Peyer's patch (tissue), 4 donors: ENCODE data around the gene DMRTC2. TPM values are rescaled to one million over a fixed set of nuclear protein-coding genes. Genes with fewer than 3 reads are reported as not detected.

ENCODE experiments used
- DNase-seq, 3 donors: peaks; one replicate each; pipeline ENCODE4 v3.0.0-alpha.2; 2017 to 2019
- H3K27ac ChIP-seq, 4 donors: fragments of 200-600 bp; sonication (generic); one replicate each; pipeline ENCODE4 v1.5.1; 2016 to 2019
- H3K27me3 ChIP-seq, 2 donors: fragments of 200-600 bp; sonication (generic); one replicate each; pipeline ENCODE4 v1.5.1; 2019
- H3K36me3 ChIP-seq, 3 donors: fragments of 200-600 bp; sonication (generic); one replicate each; pipeline ENCODE4 v1.5.1; 2016 to 2019
- H3K4me1 ChIP-seq, 4 donors: fragments of 200-600 bp; sonication (generic); one replicate each; pipeline ENCODE4 v1.5.1; 2016 to 2019
- H3K4me3 ChIP-seq, 4 donors: fragments of 200-600 bp; sonication (generic); 1 replicate in 3 of 4; 2 replicates in 1 of 4; pipeline ENCODE4 v1.5.1; 2016 to 2019; ENCODE audit warnings: mild to moderate bottlenecking in 1 of 4
- H3K9me3 ChIP-seq, 4 donors: fragments of 200-600 bp; sonication (generic); one replicate each; pipeline ENCODE4 v1.5.1; 2016 to 2019; ENCODE audit warnings: mild to moderate bottlenecking in 1 of 4
- CTCF ChIP-seq, 6 experiments: fragments of 450-650 bp in 4 of 6; fragments of 200-600 bp in 2 of 6; sonication (generic) in 1 of 6; IDR thresholded peaks; one replicate each; pipeline ENCODE4 v1.5.1; 2017 to 2019; ENCODE audit warnings: antibody characterized with exemption in 6 of 6, mild to moderate bottlenecking in 3 of 6, moderate library complexity in 1 of 6
- POLR2A ChIP-seq, 2 donors: fragments of 450-650 bp; IDR thresholded peaks; one replicate each; pipeline ENCODE4 v1.5.1; 2017; ENCODE audit warnings: antibody characterized with exemption in 2 of 2, mild to moderate bottlenecking in 2 of 2, moderate library complexity in 2 of 2
- total RNA-seq, 4 donors: library from RNA; depleted of rRNA; stranded (reverse); fragments of >200 nt; gene quantifications; one replicate each; pipeline ENCODE4 v1.1.0, GENCODE V29; 2016

The DMRTC2 gene
- total RNA-seq, 4 donors from 2014 or later: not detected

DNA sequence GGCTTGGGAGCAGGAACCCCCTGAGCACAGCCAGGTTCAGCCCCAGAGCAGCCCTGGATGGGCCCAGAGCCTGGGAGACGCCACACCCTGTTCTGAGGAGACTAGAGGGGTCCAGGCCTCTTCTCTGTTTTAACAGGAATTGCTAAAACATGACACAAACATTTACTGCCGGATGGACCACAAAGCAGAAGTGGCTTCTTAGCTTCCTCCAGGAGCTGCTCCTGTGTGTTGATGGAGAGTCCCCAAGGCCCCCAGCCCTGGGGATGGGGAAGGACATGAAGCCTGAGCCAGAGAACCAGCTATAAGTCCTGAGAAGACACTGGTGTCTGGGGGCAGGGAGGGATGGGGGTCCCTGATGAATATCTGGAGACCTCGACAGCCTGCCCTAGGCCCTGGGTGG, 33.8 kb upstream of the DMRTC2 start:
- Histone ChIP-seq H3K4me3 (no peak overlapping the region), H3K36me3 (no peaks in the 10 kb centered on the region), H3K27ac (no peak overlapping the region), H3K9me3 (no peaks in the 10 kb centered on the region), H3K4me1 (no peaks in the 10 kb centered on the region), H3K27me3 (no peaks in the 10 kb centered on the region)
- TF ChIP-seq CTCF (IDR thresholded peaks at IDR 0.05) (no peak), POLR2A (IDR thresholded peaks at IDR 0.05) (no peak)
- peak in 1 of 3 donors; percentile 38 for DNase-seq

GRCh38 chr19:41811981-41812380, 32.9 kb upstream of the DMRTC2 start:
- no peak overlapping the region for H3K27ac ChIP-seq
- TF ChIP-seq CTCF (IDR thresholded peaks at IDR 0.05) (no peak), POLR2A (IDR thresholded peaks at IDR 0.05) (no peak)
- no peaks in the 10 kb centered on the region for H3K9me3 ChIP-seq
- no peak for DNase-seq
- H3K4me3 ChIP-seq: no peak overlapping the region
- H3K27me3 ChIP-seq: no peaks in the 10 kb centered on the region
- no peaks in the 10 kb centered on the region for H3K36me3 ChIP-seq
- H3K4me1 ChIP-seq: no peaks in the 10 kb centered on the region

DNA sequence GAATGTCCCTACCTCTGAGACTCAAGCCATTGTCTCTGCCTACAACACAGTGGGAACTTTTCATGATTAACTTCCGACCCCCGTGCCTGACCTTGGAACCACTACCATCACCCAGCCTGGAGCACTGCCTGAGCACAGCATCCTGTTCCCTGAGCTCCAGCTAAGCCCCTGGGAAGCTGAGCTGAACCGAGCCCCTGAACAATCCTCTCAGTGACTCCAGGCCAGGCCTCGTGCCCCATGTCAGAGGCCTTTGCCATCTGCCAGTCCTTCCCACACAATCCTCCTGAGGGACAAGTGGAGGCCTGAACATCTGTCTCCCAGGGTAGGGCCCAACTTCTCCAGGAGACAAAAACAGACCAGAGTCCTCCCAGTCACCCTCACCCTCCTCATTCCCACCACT, 30.9 kb upstream of the DMRTC2 start:
- Histone ChIP-seq H3K4me3 (no peak overlapping the region), H3K27me3 (no peaks in the 10 kb centered on the region), H3K4me1 (no peaks in the 10 kb centered on the region), H3K27ac (no peak overlapping the region), H3K36me3 (no peaks in the 10 kb centered on the region), H3K9me3 (no peaks in the 10 kb centered on the region)
- DNase-seq: no peak
- no peak for TF ChIP-seq CTCF (IDR thresholded peaks at IDR 0.05)
- no peak for TF ChIP-seq POLR2A (IDR thresholded peaks at IDR 0.05)

- Histone ChIP-seq H3K9me3 (no peaks in the 10 kb centered on the region), H3K36me3 (no peaks in the 10 kb centered on the region), H3K27me3 (no peaks in the 10 kb centered on the region), H3K27ac (no peak overlapping the region), H3K4me1 (no peaks in the 10 kb centered on the region), H3K4me3 (no peak overlapping the region)
- TF ChIP-seq CTCF (IDR thresholded peaks at IDR 0.05) (no peak), POLR2A (IDR thresholded peaks at IDR 0.05) (no peak)
- no peak for DNase-seq
Measured at GRCh38 chr19:41815301-41815700, 29.5 kb upstream of the DMRTC2 start.

DNA sequence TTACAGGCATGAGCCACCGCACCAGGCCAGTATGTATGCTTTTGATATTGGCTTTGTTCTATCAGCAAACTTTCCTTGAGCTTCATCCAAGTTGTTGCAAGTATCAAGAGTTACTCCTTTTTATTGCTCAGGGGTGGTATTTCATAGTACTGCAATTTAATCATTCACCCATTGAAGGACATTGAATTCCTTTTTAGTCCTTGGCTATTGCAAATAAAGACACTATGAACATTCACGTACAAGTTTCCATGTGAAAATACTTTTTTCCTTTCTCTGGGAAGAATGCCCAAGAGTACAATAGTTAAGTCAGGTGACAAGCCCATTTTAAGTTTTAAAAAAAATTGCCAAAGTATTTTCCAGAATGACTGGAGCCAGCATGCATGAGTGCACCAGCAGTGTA, 28.1 kb upstream of the DMRTC2 start:
- H3K27ac ChIP-seq: no peak overlapping the region
- no peak for DNase-seq
- no peak overlapping the region for H3K4me3 ChIP-seq
- no peaks in the 10 kb centered on the region for H3K9me3 ChIP-seq
- no peaks in the 10 kb centered on the region for H3K4me1 ChIP-seq
- H3K27me3 ChIP-seq: no peaks in the 10 kb centered on the region
- TF ChIP-seq CTCF (IDR thresholded peaks at IDR 0.05) (no peak), POLR2A (IDR thresholded peaks at IDR 0.05) (no peak)
- no peaks in the 10 kb centered on the region for H3K36me3 ChIP-seq
